Type B pancreatic cell (in vitro differentiated cells): ENCODE measurements around the gene LTB4R. TPM values are rescaled to one million over a fixed set of nuclear protein-coding genes. Genes with fewer than 3 reads are reported as not detected.
A peak's percentile ranks its signal among the peaks of the same experiment; 100 is the strongest.

Source experiments
- DNase-seq: peaks from one replicate; pipeline ENCODE4 v3.0.0; 2021; ENCODE audit warnings: mixed read lengths; ENCODE audit not compliant: unreplicated experiment; ENCODE audit errors: extremely low spot score
- H3K27ac Mint-ChIP-seq: 2 replicates; pipeline ENCODE4 v1.8.0; 2021; ENCODE audit warnings: mild to moderate bottlenecking, mixed read lengths
- H3K27me3 Mint-ChIP-seq: 2 replicates; pipeline ENCODE4 v1.8.0; 2021; ENCODE audit warnings: mixed read lengths
- H3K36me3 Mint-ChIP-seq: 2 replicates; pipeline ENCODE4 v1.8.0; 2021; ENCODE audit warnings: mixed read lengths
- H3K4me1 Mint-ChIP-seq: one replicate; pipeline ENCODE4 v1.8.0; 2021; ENCODE audit warnings: mixed read lengths; ENCODE audit not compliant: unreplicated experiment
- H3K4me3 Mint-ChIP-seq: 2 replicates; pipeline ENCODE4 v1.8.0; 2021; ENCODE audit warnings: mild to moderate bottlenecking, mixed read lengths
- H3K9me3 Mint-ChIP-seq: 2 replicates; pipeline ENCODE4 v1.8.0; 2021; ENCODE audit warnings: mixed read lengths
- total RNA-seq: library from RNA; stranded (reverse); gene quantifications from 2 replicates; pipeline ENCODE4 v1.2.1, GENCODE V29; 2021; ENCODE audit warnings: low replicate concordance
- TF ChIP-seq, protein P1 (sequence below): fragments of 200-600 bp; sonication (generic); conservative IDR thresholded peaks from 2 replicates; pipeline ENCODE4 v1.5.0; 2021; ENCODE audit warnings: antibody characterized with exemption, mild to moderate bottlenecking

The LTB4R gene
- total RNA-seq, 1 donor from 2014 or later: 8.8 TPM

DNA sequence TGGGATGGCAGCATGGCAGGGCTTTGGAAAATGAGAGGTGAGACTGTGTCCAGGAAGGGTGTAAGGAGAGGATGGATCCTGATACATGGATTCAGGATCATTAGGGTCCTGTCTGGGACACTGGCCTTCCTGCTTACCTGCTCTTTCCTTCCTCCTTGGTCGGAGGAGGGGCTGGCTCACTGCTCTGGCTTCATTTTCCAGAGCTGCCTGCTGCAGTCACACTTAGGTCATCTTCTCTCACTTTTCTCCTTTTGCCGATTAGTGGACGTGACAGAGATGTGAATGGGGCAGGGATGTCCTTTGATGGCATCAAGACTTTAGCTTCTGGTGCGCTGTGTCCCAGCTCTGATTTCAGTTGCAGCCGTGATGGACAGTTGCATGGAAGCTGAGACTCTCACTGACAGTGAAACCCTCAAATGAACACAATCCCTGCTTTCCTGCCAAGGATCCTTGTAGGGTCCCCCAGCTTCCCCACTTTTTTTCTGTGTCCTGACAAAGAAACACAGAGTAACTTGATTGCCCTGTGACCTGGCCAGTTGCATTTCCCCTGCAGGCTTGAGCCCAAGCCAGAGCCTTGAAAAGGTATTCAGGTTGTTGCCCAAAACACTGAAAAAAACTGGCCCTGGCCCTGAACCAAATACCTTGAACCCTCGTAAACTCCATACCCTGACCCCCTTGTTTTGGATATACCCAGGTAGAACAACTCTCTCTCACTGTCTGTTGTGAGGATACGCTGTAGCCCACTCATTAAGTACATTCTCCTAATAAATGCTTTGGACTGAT is 2.8 kb upstream of the LTB4R start:
- Mint-ChIP-seq H3K4me1 (peaks cover 7% of the 10 kb centered on the region), H3K4me3 (no peak overlapping the region), H3K27ac (peak overlapping the region; percentile 70), H3K36me3 (peaks cover 26% of the 10 kb centered on the region), H3K9me3 (no peaks in the 10 kb centered on the region), H3K27me3 (no peaks in the 10 kb centered on the region)
- no peak for DNase-seq
- TF ChIP-seq, protein P1, sequence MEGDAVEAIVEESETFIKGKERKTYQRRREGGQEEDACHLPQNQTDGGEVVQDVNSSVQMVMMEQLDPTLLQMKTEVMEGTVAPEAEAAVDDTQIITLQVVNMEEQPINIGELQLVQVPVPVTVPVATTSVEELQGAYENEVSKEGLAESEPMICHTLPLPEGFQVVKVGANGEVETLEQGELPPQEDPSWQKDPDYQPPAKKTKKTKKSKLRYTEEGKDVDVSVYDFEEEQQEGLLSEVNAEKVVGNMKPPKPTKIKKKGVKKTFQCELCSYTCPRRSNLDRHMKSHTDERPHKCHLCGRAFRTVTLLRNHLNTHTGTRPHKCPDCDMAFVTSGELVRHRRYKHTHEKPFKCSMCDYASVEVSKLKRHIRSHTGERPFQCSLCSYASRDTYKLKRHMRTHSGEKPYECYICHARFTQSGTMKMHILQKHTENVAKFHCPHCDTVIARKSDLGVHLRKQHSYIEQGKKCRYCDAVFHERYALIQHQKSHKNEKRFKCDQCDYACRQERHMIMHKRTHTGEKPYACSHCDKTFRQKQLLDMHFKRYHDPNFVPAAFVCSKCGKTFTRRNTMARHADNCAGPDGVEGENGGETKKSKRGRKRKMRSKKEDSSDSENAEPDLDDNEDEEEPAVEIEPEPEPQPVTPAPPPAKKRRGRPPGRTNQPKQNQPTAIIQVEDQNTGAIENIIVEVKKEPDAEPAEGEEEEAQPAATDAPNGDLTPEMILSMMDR: peak; percentile 38

DNA sequence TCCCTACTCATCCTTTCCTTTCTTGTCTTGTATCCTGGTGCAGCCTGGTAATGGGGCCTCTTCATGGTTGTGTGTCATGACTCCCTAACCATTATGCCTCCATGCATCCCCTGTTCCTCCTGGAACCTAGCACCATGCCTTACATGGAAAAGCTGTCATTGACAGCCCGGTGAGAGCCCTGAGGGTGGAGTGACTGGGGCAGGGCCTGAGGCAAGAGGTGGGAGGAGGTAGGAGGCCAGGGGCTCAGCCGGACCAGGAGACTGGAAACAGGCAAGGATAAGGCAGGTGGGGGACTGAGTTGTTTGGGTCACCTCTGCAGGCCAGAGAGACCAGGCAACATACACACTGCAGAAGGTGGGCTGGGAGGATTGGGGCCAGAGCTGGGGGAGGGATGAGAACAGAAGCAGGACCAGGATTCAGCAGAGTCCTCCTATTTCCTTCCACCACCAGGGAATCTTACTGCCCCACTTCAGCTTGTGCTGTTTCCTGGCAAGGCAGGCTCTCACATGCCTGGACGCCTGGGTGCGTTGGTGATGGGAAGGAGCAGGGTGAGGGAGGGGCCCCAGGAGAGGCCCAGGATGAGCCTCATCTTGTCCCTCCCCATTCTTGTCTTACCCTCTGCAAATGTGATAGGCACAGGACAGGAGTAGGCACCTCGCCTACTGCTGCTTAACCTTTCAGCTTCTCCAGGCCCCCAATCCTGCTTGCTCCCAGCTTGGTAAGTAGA is 1.6 kb upstream of the LTB4R start, which contains the start of gene LTB4R2:
TSS of gene LTB4R2 (plus strand) at position 603 of the 727 bp plus-strand sequence. CDS start 525 bp downstream, outside the sequence.
- peaks cover 23% of the 10 kb centered on the region for H3K36me3 Mint-ChIP-seq
- H3K4me3 Mint-ChIP-seq: no peak within 1 kb of the TSS
- TF ChIP-seq, protein P1: no peak
- no peaks in the 10 kb centered on the region for H3K27me3 Mint-ChIP-seq
- DNase-seq: no peak
- peaks cover 7% of the 10 kb centered on the region for H3K4me1 Mint-ChIP-seq
- no peaks in the 10 kb centered on the region for H3K9me3 Mint-ChIP-seq
- no peak within 1 kb of the TSS for H3K27ac Mint-ChIP-seq

DNA sequence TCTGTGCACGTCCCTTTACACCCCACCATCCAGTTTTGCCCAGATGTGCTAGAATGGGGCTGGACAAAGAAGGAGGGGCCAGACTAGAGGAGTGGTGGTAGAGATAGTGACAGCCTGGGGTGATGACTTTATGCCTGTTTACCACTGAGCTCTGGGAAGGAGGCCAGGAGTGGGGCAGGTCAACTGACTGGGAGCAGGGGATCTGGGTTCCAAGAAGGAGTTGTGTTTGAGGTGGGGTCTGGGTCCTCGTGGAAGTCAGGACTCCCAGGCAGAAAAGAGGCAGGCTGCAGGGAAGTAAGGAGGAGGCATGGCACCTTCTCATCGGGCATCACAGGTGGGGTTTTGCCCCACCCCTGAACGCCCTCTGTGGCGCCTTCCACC is 1.0 kb upstream of the LTB4R start:
- Mint-ChIP-seq H3K4me3 (no peak overlapping the region), H3K27me3 (peaks cover 2% of the 10 kb centered on the region), H3K9me3 (no peaks in the 10 kb centered on the region), H3K36me3 (peaks cover 17% of the 10 kb centered on the region), H3K27ac (no peak overlapping the region), H3K4me1 (peaks cover 7% of the 10 kb centered on the region)
- DNase-seq: no peak
- TF ChIP-seq, protein P1: no peak

DNA sequence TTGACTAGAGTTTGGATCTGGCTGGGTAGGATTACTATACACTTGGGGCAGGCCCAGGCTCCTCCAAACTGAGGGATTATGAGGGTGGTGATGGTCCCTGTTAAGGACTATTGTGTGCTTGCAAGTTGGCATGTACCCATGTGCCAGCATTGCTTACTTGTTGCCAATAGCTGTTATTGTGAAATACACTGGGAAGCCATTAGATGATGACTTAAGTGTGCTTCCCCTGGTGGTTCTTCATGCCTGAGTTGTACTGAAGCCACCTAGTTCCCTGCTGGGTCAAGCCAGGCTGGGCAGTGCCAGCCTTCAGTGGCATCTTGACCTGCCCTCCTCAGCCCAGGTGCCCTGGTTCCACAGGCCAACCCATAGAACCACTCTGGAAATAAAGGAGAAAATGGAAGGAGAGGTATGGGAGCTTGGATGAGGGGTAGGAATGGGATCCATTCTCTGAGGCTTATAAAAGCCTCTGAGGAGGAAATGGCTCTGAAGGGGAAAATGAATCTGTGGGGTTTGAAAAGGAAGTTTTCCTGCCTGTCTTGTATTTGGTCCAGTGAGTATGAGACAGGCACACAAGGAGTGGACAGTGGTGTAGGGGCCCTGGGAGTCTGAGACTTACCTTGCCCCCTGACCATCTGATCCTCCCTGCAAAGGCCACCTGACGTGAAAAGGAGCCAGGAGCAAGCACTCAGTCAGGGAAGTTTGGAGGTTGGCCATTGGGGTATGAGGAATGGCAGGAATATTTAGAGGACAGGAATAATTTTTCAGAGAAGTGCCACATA is 724 bp downstream of the LTB4R start:
- no peak for DNase-seq
- Mint-ChIP-seq H3K4me3 (no peak overlapping the region), H3K27me3 (peaks cover 10% of the 10 kb centered on the region), H3K27ac (no peak overlapping the region), H3K9me3 (no peaks in the 10 kb centered on the region), H3K36me3 (peaks cover 10% of the 10 kb centered on the region), H3K4me1 (peaks cover 7% of the 10 kb centered on the region)
- TF ChIP-seq, protein P1: no peak

DNA sequence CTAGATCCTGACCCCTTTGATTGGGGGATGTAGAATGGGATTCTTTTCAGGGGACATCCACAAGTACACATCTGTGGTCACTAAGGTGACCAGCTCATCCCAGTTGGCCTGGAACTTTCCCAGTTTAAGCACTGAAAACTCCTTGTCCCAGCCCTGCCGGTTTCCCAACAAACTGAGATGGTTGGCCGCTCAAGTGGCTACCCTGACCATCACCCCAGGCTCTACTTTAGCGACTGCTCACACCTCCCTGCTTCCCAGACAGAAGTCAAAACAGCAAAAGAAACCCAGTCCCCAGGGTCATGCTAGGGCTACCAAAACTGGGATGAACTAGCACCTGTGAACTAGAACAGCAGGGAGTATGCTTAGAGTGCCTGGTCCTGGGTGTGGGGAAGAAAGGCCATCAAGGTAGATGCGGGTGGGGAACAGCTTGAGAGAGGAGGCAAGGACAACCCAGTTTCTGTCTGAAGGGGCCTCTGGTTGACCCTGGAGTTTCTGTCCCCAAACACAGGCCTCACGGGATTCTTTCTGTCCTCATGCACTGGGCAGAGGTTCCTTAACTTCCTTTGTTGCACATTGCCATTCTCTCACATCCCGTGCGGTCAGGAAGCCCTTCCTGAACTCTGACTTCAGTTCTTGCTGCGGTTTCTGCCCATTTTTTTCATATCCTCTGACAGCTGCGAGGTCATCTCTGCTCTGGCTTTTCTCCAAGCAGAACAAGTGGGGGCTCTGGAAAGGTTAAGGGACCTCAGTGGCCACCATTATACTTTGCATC is 1.6 kb downstream of the LTB4R start:
- no peak for DNase-seq
- TF ChIP-seq, protein P1: no peak
- Mint-ChIP-seq H3K36me3 (peaks cover 9% of the 10 kb centered on the region), H3K4me3 (no peak overlapping the region), H3K27me3 (peaks cover 19% of the 10 kb centered on the region), H3K9me3 (no peaks in the 10 kb centered on the region), H3K4me1 (peaks cover 11% of the 10 kb centered on the region), H3K27ac (no peak overlapping the region)
